ENCODE results near the gene DDHD1.

Gene DDHD1

DNA sequence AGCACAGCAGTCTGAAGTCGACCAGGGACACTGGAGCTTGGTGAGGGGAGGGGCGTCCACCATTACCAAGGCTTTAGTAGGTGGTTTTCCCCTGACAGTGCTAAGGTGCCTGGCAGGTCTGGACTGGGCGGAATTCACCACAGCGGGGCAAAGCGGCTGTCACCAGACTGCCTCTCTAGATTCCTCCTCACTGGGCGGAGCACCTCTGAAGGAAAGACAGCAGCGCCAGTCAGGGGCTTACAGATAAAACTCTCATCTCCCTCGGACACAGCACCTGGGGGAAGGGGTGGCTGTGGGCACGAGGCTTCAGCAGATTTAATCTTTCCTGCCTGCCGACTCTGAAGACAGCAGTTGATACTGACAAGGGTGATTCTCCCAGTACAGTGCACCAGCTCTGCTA, 39.1 kb downstream of the DDHD1 start:
- Histone ChIP-seq H3K36me3 (ENCODE audit: low read length) (no peaks in the 10 kb centered on the region), H3K27ac (ENCODE audit: low read depth, low read length) (no peak overlapping the region), H3K4me3 (ENCODE audit: insufficient read depth, low read length, poor library complexity, severe bottlenecking) (no peak overlapping the region), H2AFZ (ENCODE audit: low read depth, low read length, severe bottlenecking) (no peak overlapping the region), H3K79me2 (ENCODE audit: insufficient read depth, low read length) (peaks cover 100% of the 10 kb centered on the region), H3K9ac (ENCODE audit: low read length) (no peak overlapping the region), H3K27me3 (ENCODE audit: low read length) (no peaks in the 10 kb centered on the region), H3K9me2 (replicated peaks; ENCODE audit: insufficient read depth, low read length) (no peaks in the 10 kb centered on the region), H4K20me1 (ENCODE audit: low read depth, low read length) (no peaks in the 10 kb centered on the region), H3K9me3 (ENCODE audit: insufficient read depth, low read length) (no peaks in the 10 kb centered on the region), H3F3A (ENCODE audit: insufficient read depth) (peaks cover 26% of the 10 kb centered on the region), H3K4me2 (ENCODE audit: low read depth, low read length, poor library complexity, severe bottlenecking) (no peak overlapping the region)
- TF ChIP-seq EZH2phosphoT487 (conservative IDR thresholded peaks at IDR 0.05; ENCODE audit: low read length) (no peak), CTCF (IDR thresholded peaks at IDR 0.05; ENCODE audit: insufficient read depth, low read length, poor library complexity, severe bottlenecking) (no peak)

- H3K4me2 ChIP-seq (ENCODE audit: low read depth, low read length, poor library complexity, severe bottlenecking): peak overlapping the region; percentile 93
- no peak overlapping the region for H2AFZ ChIP-seq (ENCODE audit: low read depth, low read length, severe bottlenecking)
- peaks cover 36% of the 10 kb centered on the region for H3F3A ChIP-seq (ENCODE audit: insufficient read depth)
- H4K20me1 ChIP-seq (ENCODE audit: low read depth, low read length): no peaks in the 10 kb centered on the region
- no peak overlapping the region for H3K9ac ChIP-seq (ENCODE audit: low read length)
- H3K36me3 ChIP-seq (ENCODE audit: low read length): no peaks in the 10 kb centered on the region
- peak overlapping the region; percentile 87 for H3K27ac ChIP-seq (ENCODE audit: low read depth, low read length)
- no peaks in the 10 kb centered on the region for H3K9me3 ChIP-seq (ENCODE audit: insufficient read depth, low read length)
- no peaks in the 10 kb centered on the region for H3K9me2 ChIP-seq (replicated peaks; ENCODE audit: insufficient read depth, low read length)
- H3K79me2 ChIP-seq (ENCODE audit: insufficient read depth, low read length): peaks cover 100% of the 10 kb centered on the region
- no peaks in the 10 kb centered on the region for H3K27me3 ChIP-seq (ENCODE audit: low read length)
- TF ChIP-seq CTCF (IDR thresholded peaks at IDR 0.05; ENCODE audit: insufficient read depth, low read length, poor library complexity, severe bottlenecking) (no peak), EZH2phosphoT487 (conservative IDR thresholded peaks at IDR 0.05; ENCODE audit: low read length) (no peak)
- H3K4me3 ChIP-seq (ENCODE audit: insufficient read depth, low read length, poor library complexity, severe bottlenecking): no peak overlapping the region
Observed at GRCh38 chr14:53110096-53110495, 43.0 kb downstream of the DDHD1 start.

DNA sequence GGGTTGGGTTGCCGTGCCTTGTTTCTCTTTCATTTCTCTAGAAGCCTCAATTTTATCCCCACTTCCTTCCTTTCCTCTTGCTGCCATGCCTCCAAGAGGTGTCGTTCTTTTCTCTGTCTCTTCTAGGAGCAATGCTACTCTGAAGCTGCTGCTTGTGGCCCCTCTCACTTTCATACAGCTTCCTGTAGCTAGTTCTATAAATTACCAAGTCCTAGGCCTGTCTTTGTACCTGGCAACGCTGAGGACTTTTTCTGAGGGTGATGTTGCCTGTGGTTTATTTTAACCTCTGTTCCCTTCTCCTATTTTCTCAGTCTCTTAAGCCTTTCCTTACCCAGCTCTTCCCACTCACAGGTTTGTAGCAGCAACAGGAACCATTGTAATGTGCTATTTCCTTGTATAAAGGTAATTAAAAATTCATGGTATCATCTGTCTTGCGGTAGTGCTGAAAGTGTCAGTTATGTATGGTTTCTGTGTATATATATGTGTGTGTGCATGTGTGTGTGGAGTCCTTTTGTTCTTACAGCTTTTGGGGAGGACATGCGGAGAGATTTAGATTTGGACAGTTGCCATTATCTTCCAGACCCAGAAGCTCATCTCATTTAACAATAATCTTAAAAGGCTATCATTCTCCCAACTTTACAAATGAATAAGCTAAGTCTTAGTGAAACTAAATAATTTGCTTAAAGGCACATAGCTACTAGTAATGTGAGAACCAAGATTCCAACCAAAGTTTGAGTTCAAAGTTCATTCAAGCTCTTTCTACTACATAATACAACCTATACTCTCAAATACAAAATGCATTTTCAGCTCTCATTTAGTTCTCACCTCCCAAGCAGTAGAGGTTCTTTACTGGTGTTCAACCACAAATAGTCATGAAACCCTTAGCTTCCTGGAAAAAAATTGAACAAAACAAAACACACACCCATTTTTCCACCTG, 43.8 kb downstream of the DDHD1 start:
- peak overlapping the region; percentile 87 for H3K27ac ChIP-seq (ENCODE audit: low read depth, low read length)
- no peaks in the 10 kb centered on the region for H3K9me3 ChIP-seq (ENCODE audit: insufficient read depth, low read length)
- H3K4me2 ChIP-seq (ENCODE audit: low read depth, low read length, poor library complexity, severe bottlenecking): peak overlapping the region; percentile 93
- peaks cover 99% of the 10 kb centered on the region for H3K79me2 ChIP-seq (ENCODE audit: insufficient read depth, low read length)
- no peaks in the 10 kb centered on the region for H3K36me3 ChIP-seq (ENCODE audit: low read length)
- peak overlapping the region; percentile 54 for H3K4me3 ChIP-seq (ENCODE audit: insufficient read depth, low read length, poor library complexity, severe bottlenecking)
- H4K20me1 ChIP-seq (ENCODE audit: low read depth, low read length): no peaks in the 10 kb centered on the region
- peak overlapping the region; percentile 59 for H3K9ac ChIP-seq (ENCODE audit: low read length)
- H3K27me3 ChIP-seq (ENCODE audit: low read length): no peaks in the 10 kb centered on the region
- H2AFZ ChIP-seq (ENCODE audit: low read depth, low read length, severe bottlenecking): peak overlapping the region; percentile 19
- H3K9me2 ChIP-seq (replicated peaks; ENCODE audit: insufficient read depth, low read length): no peaks in the 10 kb centered on the region
- no peak for TF ChIP-seq CTCF (IDR thresholded peaks at IDR 0.05; ENCODE audit: insufficient read depth, low read length, poor library complexity, severe bottlenecking)
- TF ChIP-seq EZH2phosphoT487 (conservative IDR thresholded peaks at IDR 0.05; ENCODE audit: low read length): no peak
- H3F3A ChIP-seq (ENCODE audit: insufficient read depth): peaks cover 36% of the 10 kb centered on the region
